Stimulated activated CD8-positive, alpha-beta memory T cell treated with anti-CD3 and anti-CD28 coated beads, Interleukin-4, amount 100 ng/mL, for 48 hours (primary cell): ENCODE measurements around the gene ACOT7.

Experiments
- DNase-seq: peaks from one replicate; pipeline ENCODE4 v3.0.0-alpha.2; 2020

The ACOT7 gene

DNA sequence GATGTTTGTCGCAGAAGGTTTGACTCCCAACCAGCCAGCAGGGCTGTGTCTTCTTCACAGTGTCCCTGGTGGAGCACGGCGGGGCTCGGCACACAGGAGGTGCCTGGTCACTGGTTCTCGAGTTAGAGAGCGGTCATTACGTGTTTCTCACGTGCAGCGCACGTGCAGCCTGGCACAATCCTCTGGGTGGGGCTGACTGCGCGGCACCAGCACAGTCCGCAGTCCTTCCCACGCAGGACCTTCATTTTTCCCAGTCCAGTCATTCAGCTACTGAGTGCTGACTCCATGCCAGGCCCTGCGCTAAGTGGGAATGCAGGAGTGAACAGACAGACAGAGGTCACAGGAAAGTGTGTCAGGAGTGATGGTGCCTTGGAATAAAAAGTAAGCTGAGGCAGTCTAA, 86.5 kb downstream of the ACOT7 start:
- no peak for DNase-seq

DNA sequence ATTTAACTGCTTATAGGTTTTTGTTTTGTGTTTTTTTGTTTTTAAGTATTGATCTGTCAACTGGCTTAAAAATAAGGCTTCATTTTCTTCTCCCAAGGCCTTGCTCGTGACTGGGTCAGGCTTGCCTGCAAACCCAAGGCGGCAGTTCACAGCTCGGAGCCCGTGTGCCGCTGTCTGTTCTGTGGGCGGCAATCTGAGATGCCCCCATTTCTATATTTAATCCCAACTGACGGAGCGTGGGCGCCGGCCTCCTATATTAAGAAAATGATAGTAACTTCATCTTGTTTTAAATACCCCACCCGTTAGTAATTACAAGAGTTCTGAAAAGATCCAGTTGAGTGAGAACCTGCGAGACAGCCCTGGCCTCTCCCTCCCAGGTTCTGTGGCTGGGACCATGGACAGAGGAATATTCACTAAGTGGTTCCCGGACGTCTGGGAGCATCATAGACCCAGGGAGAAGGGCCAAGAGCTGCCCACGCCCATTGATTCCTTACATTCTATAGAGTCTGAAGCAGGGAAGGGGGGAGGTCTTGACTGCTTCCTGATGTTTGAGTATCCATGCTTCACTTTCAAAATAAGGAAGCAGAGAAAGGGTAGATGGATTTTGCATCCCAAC, 90.1 kb downstream of the ACOT7 start:
- no peak for DNase-seq

- DNase-seq, result no peak
Observed at GRCh38 chr1:6302568-6302967, 91.0 kb downstream of the ACOT7 start.

- no peak for DNase-seq
Observed at GRCh38 chr1:6301526-6301925, 92.0 kb downstream of the ACOT7 start.

DNA sequence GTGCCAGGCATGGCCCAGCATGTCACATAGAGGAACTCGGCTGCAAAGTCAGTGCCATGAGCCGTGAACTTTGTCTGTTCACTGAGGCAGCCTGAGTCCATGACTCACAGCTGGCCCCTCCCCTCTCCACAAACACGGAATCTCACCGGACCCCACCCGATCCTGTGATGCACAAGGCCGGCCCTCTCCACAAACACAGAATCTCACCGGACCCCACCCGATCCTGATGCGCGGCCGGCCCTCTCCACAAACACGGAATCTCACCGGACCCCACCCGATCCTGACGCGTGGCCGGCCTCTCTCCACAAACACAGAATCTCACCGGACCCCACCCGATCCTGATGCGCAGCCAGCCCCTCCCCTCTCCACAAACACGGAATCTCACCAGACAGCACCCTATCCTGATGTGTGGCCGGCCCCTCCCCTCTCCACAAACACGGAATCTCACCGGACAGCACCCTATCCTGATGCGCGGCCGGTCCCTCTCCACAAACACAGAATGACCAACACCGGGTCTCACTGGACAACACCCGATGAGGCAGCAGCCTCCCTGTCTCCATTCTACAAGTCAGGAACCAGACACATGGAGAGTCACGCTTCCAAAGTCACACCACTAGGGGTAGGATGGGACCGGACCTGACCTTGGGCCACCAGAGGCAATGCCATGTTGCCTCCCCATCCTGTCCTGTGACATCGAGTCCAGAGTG, 93.1 kb downstream of the ACOT7 start:
- DNase-seq, result no peak

DNA sequence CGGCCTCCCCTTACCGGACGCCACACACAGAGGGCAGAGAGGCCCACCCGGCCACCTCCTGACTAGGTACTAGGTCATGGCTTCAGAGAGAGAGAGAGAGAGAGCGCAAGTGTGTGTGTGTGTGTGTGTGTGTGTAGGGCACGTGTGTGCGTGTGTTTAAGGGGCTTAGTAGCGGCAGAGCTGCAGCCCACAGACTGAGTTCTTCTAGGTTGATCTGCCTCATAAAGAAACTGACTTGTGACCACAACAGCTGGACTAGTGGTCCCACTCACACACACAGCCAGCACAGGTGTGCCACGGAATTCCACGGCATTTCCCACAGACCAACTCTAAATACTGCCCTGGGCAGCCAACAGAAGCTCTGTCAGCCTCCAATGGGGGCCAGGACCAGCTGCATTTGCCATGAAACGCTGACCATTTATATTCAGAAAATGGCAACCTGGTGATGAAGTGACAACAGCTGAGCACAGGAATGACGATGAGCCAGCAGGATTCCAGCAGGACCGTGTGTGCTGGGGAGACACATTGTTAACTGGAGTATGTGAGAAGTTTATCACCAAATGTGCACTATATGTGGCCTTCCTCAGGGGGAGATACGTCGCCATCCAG, 93.9 kb downstream of the ACOT7 start:
- no peak for DNase-seq

- no peak for DNase-seq
Observed at GRCh38 chr1:6298940-6299465, 94.6 kb downstream of the ACOT7 start.

DNA sequence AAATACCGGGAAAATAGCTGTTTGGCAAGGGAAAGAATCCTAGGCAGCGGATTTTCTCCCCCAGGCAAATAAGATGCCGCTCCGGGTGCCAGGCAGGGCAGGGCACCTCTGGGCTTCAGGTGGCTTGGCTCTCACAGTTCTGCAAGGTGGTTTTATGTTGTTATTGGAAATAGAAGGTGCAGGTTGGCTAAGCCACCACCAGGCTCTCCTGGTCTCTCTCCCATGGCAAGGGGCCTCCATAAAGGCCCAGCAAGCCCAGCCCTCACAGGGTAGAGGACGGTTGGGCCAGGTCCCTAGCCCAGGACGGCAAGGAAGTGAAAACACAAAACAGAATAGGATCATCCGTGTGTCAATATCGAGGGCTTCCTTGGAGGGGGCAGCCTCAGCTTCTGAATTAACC, 95.0 kb downstream of the ACOT7 start:
- DNase-seq, result no peak

DNA sequence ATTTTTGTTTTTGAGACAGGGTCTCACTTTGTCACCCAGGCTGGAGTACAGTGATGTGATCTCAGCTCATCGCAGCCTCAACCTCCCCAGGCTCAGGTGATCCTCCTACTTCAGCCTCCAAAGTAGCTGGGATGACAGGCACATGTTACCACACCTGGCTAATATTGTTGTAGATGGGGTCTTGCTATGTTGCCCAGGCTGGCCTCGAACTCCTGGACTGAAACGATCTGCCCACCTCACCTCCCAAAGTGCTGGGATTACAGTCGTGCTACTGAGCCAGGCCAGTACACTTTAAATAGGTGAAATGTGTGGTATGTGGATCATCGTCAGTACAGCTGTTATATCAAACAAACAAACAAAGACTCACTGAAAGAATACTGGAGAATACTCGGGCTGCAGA, 97.7 kb downstream of the ACOT7 start:
- DNase-seq, result no peak

DNA sequence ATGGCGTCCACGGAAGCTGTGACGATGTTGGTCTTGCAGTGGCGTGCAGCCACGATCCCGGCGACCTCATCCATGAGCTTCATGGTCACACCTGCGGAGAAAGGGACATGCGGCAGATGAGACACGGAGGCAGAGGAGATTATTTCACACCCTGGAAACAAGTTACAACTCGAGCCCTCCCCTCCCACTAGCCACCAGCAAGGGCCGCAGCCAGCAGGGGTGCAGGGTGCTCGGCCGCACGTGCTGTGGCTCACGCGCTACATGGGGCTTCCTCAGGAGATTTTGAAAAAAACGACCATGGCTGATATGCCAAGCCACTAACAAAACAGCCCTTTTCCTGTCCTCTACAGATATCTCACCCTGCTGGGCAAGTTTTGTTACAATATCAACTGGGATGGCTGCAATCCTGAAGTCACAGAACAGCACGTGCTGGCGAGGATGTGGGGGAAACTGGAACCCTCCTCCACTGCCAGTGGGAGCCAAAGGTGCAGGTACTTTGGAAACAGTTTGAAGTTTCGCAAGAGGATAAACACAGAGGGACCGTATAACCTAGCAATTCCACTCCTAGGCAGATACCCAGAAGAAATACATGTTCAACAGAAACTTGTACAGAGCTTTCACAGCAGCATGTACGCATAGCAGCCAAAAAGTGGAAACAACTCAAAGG, 98.5 kb downstream of the ACOT7 start:
- no peak for DNase-seq

- no peak for DNase-seq
Observed at GRCh38 chr1:6294080-6294889, 99.3 kb downstream of the ACOT7 start.

- DNase-seq, result no peak
Observed at GRCh38 chr1:6292102-6292501, 101.5 kb downstream of the ACOT7 start.

GRCh38 chr1:6288665-6289064, 104.9 kb downstream of the ACOT7 start:
- DNase-seq, result no peak

- no peak for DNase-seq
Observed at GRCh38 chr1:6288026-6288425, 105.5 kb downstream of the ACOT7 start.

GRCh38 chr1:6287431-6287886, 106.1 kb downstream of the ACOT7 start:
- DNase-seq, result no peak

- DNase-seq, result no peak
Observed at GRCh38 chr1:6287029-6287428, 106.5 kb downstream of the ACOT7 start.

DNA sequence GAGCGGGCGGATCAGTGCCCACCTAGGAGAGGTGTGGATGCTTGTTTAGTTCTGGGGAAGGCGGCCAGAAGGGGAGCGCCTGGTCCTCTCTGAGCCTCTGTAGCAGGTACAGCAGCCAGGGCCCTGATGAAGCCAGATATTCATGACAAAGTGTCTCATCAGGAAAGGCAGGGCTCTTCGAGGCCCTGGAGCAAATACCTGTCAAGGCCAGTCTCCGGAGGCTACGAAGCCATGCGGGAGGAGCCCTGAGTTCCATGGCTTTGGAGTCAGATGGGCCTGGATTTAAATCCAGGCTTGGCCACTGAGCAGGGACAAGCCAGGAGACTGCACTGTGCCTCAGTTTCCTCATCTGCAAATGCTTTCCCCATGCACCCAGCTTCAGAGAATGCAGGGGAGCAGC, 107.3 kb downstream of the ACOT7 start:
- DNase-seq, result no peak

DNA sequence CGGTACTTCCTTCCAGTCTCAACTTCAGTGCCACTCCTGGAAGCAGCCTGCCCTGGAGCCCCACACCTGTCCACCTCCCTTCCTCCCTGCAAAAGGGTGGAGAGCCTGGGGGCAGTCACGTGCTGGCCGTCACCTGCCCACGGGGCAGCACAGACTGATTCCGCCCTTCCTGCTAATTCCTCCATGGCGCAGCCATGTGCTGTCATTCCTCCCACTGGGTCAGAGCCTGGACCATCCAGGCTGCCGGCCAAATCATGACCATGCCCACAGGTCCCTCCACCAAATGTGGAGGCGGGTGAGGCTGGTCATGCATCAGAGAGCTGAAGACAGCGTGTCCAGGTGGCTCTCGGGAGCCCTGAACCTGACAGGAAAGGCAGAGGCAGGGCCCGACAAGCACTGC, 108.2 kb downstream of the ACOT7 start:
- DNase-seq, result no peak

GRCh38 chr1:6282577-6283270, 110.8 kb downstream of the ACOT7 start:
- DNase-seq, result no peak

DNA sequence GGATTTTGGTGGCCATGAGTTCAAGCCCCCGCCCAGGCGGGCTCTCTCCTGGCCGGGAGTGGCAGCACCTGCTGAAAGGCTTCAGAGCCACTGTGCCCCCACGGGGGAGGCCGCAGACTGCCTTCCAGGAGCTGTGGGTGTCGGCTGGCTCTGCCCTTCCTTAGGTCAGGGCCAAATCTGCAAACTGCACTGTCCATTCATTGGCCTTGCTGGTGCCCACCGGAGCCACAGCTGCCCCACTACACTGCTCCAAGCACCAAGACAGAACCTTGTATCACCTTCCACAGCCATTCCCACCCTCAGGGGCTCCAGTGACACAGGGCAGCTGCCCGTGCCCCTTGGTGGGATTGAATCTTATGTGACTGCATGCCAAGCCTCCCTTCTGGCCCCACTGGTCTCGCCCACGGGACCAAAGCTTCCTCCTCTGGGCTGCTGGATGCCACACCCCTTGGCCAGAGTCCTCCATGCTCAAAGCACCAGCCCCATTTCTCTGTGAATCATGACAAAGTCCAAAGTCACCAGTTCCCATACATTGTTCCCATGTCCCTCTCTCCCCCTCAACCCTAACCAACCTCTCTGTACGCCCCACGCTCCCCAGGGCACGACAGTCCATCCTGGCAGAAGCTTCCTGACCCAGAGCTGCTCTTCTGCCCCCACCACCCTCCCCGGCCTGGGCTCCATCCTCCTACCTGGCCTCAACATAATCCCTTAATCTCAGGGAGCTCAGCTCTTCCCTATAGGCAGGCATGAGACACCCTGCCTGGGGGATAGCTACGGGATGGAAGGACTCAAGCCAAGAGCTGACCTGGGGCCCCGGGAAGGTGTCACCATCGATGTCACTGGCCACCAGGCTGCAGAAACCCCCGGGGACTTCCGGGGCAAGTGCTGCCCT, 111.8 kb downstream of the ACOT7 start:
- no peak for DNase-seq
